ENCODE measurements around the gene TAX1BP1. TPM values are rescaled to one million over a fixed set of nuclear protein-coding genes. Genes with fewer than 3 reads are reported as not detected.

The TAX1BP1 gene
- total RNA-seq, 1 experiment from 2014 or later, result 69.9 TPM

- no peak for TF ChIP-seq ZSCAN18 (CRISPR knock-in tag; IDR thresholded peaks at IDR 0.05)
These were observed 64.2 kb downstream of the TAX1BP1 start (continued) for GRCh38 chr7:27804139-27804538.

GRCh38 chr7:27808626-27809025 lies 68.7 kb downstream of the TAX1BP1 start:
- H3K27ac Mint-ChIP-seq, result no peak overlapping the region
- POLR2A ChIA-PET, result no interaction called here
- H3K27me3 Mint-ChIP-seq (ENCODE audit: low read depth), result no peaks in the 10 kb centered on the region
- no peak overlapping the region for H3K4me3 Mint-ChIP-seq
- no peaks in the 10 kb centered on the region for H3K9me3 Mint-ChIP-seq
- ATAC-seq (no peak), DNase-seq (ENCODE audit: low spot score) (no peak)
- H3K36me3 Mint-ChIP-seq, result no peaks in the 10 kb centered on the region
- CTCF ChIA-PET, result no interaction called here
- peaks cover 7% of the 10 kb centered on the region for H3K4me1 Mint-ChIP-seq
- TF ChIP-seq, protein P1, sequence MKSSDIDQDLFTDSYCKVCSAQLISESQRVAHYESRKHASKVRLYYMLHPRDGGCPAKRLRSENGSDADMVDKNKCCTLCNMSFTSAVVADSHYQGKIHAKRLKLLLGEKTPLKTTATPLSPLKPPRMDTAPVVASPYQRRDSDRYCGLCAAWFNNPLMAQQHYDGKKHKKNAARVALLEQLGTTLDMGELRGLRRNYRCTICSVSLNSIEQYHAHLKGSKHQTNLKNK (CRISPR knock-in tag; IDR thresholded peaks at IDR 0.05), result no peak
- TF ChIP-seq, protein P2, sequence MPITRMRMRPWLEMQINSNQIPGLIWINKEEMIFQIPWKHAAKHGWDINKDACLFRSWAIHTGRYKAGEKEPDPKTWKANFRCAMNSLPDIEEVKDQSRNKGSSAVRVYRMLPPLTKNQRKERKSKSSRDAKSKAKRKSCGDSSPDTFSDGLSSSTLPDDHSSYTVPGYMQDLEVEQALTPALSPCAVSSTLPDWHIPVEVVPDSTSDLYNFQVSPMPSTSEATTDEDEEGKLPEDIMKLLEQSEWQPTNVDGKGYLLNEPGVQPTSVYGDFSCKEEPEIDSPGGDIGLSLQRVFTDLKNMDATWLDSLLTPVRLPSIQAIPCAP (CRISPR knock-in tag; IDR thresholded peaks at IDR 0.05), result no peak
- TF ChIP-seq KAT7 (CRISPR knock-in tag; IDR thresholded peaks at IDR 0.05; ENCODE audit: borderline replicate concordance), result no peak
- no peak for TF ChIP-seq GTF2I (CRISPR knock-in tag; conservative IDR thresholded peaks at IDR 0.05)
- TF ChIP-seq GABPB1 (CRISPR knock-in tag; IDR thresholded peaks at IDR 0.05), result no peak
- no peak for TF ChIP-seq NR1H2 (CRISPR knock-in tag; IDR thresholded peaks at IDR 0.05)
- no peak for TF ChIP-seq MLX (CRISPR knock-in tag; IDR thresholded peaks at IDR 0.05)
- TF ChIP-seq NR2C2 (CRISPR knock-in tag; IDR thresholded peaks at IDR 0.05), result no peak
- TF ChIP-seq ZNF281 (CRISPR knock-in tag; IDR thresholded peaks at IDR 0.05), result no peak
- no peak for TF ChIP-seq OVOL2 (CRISPR knock-in tag; IDR thresholded peaks at IDR 0.05; ENCODE audit: borderline replicate concordance)
- TF ChIP-seq, protein P3, sequence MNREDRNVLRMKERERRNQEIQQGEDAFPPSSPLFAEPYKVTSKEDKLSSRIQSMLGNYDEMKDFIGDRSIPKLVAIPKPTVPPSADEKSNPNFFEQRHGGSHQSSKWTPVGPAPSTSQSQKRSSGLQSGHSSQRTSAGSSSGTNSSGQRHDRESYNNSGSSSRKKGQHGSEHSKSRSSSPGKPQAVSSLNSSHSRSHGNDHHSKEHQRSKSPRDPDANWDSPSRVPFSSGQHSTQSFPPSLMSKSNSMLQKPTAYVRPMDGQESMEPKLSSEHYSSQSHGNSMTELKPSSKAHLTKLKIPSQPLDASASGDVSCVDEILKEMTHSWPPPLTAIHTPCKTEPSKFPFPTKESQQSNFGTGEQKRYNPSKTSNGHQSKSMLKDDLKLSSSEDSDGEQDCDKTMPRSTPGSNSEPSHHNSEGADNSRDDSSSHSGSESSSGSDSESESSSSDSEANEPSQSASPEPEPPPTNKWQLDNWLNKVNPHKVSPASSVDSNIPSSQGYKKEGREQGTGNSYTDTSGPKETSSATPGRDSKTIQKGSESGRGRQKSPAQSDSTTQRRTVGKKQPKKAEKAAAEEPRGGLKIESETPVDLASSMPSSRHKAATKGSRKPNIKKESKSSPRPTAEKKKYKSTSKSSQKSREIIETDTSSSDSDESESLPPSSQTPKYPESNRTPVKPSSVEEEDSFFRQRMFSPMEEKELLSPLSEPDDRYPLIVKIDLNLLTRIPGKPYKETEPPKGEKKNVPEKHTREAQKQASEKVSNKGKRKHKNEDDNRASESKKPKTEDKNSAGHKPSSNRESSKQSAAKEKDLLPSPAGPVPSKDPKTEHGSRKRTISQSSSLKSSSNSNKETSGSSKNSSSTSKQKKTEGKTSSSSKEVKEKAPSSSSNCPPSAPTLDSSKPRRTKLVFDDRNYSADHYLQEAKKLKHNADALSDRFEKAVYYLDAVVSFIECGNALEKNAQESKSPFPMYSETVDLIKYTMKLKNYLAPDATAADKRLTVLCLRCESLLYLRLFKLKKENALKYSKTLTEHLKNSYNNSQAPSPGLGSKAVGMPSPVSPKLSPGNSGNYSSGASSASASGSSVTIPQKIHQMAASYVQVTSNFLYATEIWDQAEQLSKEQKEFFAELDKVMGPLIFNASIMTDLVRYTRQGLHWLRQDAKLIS (CRISPR knock-in tag; IDR thresholded peaks at IDR 0.05; ENCODE audit: borderline replicate concordance), result no peak
- no peak for TF ChIP-seq FOXP1 (CRISPR knock-in tag; IDR thresholded peaks at IDR 0.05; ENCODE audit: borderline replicate concordance)
- TF ChIP-seq ETV6 (CRISPR knock-in tag; IDR thresholded peaks at IDR 0.05), result no peak
- TF ChIP-seq, protein P4, sequence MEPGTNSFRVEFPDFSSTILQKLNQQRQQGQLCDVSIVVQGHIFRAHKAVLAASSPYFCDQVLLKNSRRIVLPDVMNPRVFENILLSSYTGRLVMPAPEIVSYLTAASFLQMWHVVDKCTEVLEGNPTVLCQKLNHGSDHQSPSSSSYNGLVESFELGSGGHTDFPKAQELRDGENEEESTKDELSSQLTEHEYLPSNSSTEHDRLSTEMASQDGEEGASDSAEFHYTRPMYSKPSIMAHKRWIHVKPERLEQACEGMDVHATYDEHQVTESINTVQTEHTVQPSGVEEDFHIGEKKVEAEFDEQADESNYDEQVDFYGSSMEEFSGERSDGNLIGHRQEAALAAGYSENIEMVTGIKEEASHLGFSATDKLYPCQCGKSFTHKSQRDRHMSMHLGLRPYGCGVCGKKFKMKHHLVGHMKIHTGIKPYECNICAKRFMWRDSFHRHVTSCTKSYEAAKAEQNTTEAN (CRISPR knock-in tag; IDR thresholded peaks at IDR 0.05), result no peak
- no peak for TF ChIP-seq ZNF396 (CRISPR knock-in tag; IDR thresholded peaks at IDR 0.05; ENCODE audit: borderline replicate concordance)
- TF ChIP-seq CBFB (CRISPR knock-in tag; IDR thresholded peaks at IDR 0.05; ENCODE audit: low read depth), result no peak
- no peak for TF ChIP-seq CTCF (IDR thresholded peaks at IDR 0.05)
- no peak for TF ChIP-seq HMGA2 (CRISPR knock-in tag; IDR thresholded peaks at IDR 0.05)
- TF ChIP-seq CREB1 (CRISPR knock-in tag; IDR thresholded peaks at IDR 0.05), result no peak
